NCI-H146 treated with DMSO at 0.1 percent for 48 hours (cell line): ENCODE measurements around the gene PRCP.
"Not testable (repeated sequence)": the region's sequence is repeated elsewhere in the genome, so short reads cannot be mapped to it uniquely, and the experiment has no call there.

ENCODE experiments used
- DNase-seq: peaks from one replicate; lab custom pipeline; 2025; ENCODE audit not compliant: unreplicated experiment; lab: John Stamatoyannopoulos, UW

PRCP gene

GRCh38 chr11:82900277-82901164 lies at the start of gene PRCP:
PRCP (minus strand) TSS chr11:82900430; CDS start chr11:82900402, 28 bp downstream.
- peak; percentile 85 for DNase-seq

GRCh38 chr11:82949352-82949751 lies 49.1 kb upstream of the PRCP start:
- DNase-seq: no peak

GRCh38 chr11:82945682-82946081 lies 45.5 kb upstream of the PRCP start:
- DNase-seq: no peak

- DNase-seq: not testable (repeated sequence)
Measured at GRCh38 chr11:82945041-82945440, 44.8 kb upstream of the PRCP start.

- DNase-seq: no peak
Measured at GRCh38 chr11:82944198-82944597, 44.0 kb upstream of the PRCP start.

- not testable (repeated sequence) for DNase-seq
Measured at GRCh38 chr11:82943430-82943829, 43.2 kb upstream of the PRCP start.

GRCh38 chr11:82942376-82942775 lies 42.1 kb upstream of the PRCP start:
- no peak for DNase-seq

- no peak for DNase-seq
Measured at GRCh38 chr11:82939456-82939855, 39.2 kb upstream of the PRCP start.

GRCh38 chr11:82937554-82937953 lies 37.3 kb upstream of the PRCP start:
- no peak for DNase-seq

GRCh38 chr11:82936261-82936660 lies 36.0 kb upstream of the PRCP start:
- no peak for DNase-seq

GRCh38 chr11:82932564-82932963 lies 32.3 kb upstream of the PRCP start:
- no peak for DNase-seq

- DNase-seq: no peak
Measured at GRCh38 chr11:82930734-82931133, 30.5 kb upstream of the PRCP start.

- no peak for DNase-seq
Measured at GRCh38 chr11:82930229-82930628, 30.0 kb upstream of the PRCP start.

GRCh38 chr11:82929121-82929520 lies 28.9 kb upstream of the PRCP start:
- DNase-seq: no peak

- peak; percentile 61 for DNase-seq
Measured at GRCh38 chr11:82927264-82927880, 27.1 kb upstream of the PRCP start.

GRCh38 chr11:82924522-82925224 lies 24.4 kb upstream of the PRCP start:
- DNase-seq: no peak

- not testable (repeated sequence) for DNase-seq
Measured at GRCh38 chr11:82922396-82923173, 22.4 kb upstream of the PRCP start.

GRCh38 chr11:82920227-82920626 lies 20.0 kb upstream of the PRCP start:
- DNase-seq: not testable (repeated sequence)

- not testable (repeated sequence) for DNase-seq
Measured at GRCh38 chr11:82919786-82920185, 19.6 kb upstream of the PRCP start.

- DNase-seq: no peak
Measured at GRCh38 chr11:82909015-82909640, 8.9 kb upstream of the PRCP start.
